Vagina (tissue), 2 donors: ENCODE results near the gene NFKBIZ. TPM values are rescaled to one million over a fixed set of nuclear protein-coding genes. Genes with fewer than 3 reads are reported as not detected.

Source experiments
- DNase-seq, 2 donors: peaks; one replicate each; pipeline ENCODE4 v3.0.0-alpha.2; 2017; ENCODE audit errors: extremely low spot score in 2 of 2
- H3K27ac ChIP-seq: fragments of 200-600 bp; sonication (generic); one replicate; pipeline ENCODE4 v1.5.1; 2019
- H3K27me3 ChIP-seq: fragments of 200-600 bp; sonication (generic); one replicate; pipeline ENCODE4 v1.5.1; 2019
- H3K36me3 ChIP-seq, 2 donors: fragments of 200-600 bp; sonication (generic); one replicate each; pipeline ENCODE4 v1.5.1; 2017 to 2019
- H3K4me1 ChIP-seq: fragments of 200-600 bp; sonication (generic); one replicate; pipeline ENCODE4 v1.5.1; 2019
- H3K4me3 ChIP-seq, 2 donors: fragments of 200-600 bp; sonication (generic); 1 replicate in 1 of 2; 2 replicates in 1 of 2; pipeline ENCODE4 v1.5.1; 2016 to 2019
- H3K9me3 ChIP-seq: fragments of 200-600 bp; sonication (generic); one replicate; pipeline ENCODE4 v1.5.1; 2019
- POLR2A ChIP-seq, 2 donors: fragments of 450-650 bp; IDR thresholded peaks; one replicate each; pipeline ENCODE4 v1.6.1; 2017; ENCODE audit warnings: antibody characterized with exemption in 2 of 2, mild to moderate bottlenecking in 2 of 2, moderate library complexity in 2 of 2
- POLR2AphosphoS5 ChIP-seq, 2 donors: sonication (generic); formaldehyde crosslinking; IDR thresholded peaks; one replicate each; pipeline ENCODE4 v1.9.0; 2017; ENCODE audit warnings: antibody characterized with exemption in 2 of 2, mild to moderate bottlenecking in 2 of 2, low read depth in 1 of 2; ENCODE audit not compliant: insufficient read depth in 1 of 2
- intact Hi-C: fragments of 100-400 bp; cut with DNase I; formaldehyde crosslinking; loops from one replicate; pipeline ENCODE4 v1.15.1; 2023
- total RNA-seq: library from RNA; depleted of rRNA; stranded (reverse); fragments of >200 nt; gene quantifications from one replicate; pipeline ENCODE4 v1.2.3, GENCODE V29; 2016
- TF ChIP-seq, protein P1 (sequence below), 3 experiments: fragments of 450-650 bp in 2 of 3; fragments of 200-600 bp in 1 of 3; sonication (generic) in 1 of 3; IDR thresholded peaks; one replicate each; pipeline ENCODE4 v1.5.1; 2017 to 2019; ENCODE audit warnings: antibody characterized with exemption in 3 of 3, mild to moderate bottlenecking in 2 of 3, moderate library complexity in 2 of 3

Gene NFKBIZ
- total RNA-seq, 1 donor from 2014 or later = 136 TPM

DNA sequence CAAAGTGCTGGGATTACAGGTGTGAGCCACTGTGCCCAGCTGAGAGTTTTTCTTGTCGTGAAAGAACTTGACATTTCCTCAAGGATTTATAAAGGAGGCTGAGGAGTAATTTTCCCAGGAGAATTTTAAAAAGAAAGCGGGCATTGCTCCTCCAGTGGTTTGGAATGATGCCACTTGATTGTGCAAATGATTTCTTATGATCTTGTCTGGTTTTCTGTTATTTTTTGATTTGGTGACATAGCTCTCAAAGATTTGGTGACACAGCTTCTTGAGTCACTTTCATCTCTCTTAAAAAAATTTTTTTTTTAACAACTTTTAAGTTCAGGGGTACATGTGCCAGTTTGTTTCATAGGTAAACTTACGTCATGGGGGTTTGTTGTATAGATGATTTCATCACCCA lies 24.6 kb upstream of the NFKBIZ start:
- Histone ChIP-seq H3K4me3 (no peak overlapping the region), H3K9me3 (no peaks in the 10 kb centered on the region), H3K27ac (no peak overlapping the region), H3K27me3 (no peaks in the 10 kb centered on the region), H3K4me1 (peaks cover 34% of the 10 kb centered on the region), H3K36me3 (peaks cover 0 to 7% of the 10 kb centered on the region in 2 donors)
- intact Hi-C loops = no loop called here
- no peak for DNase-seq
- TF ChIP-seq, protein P1, sequence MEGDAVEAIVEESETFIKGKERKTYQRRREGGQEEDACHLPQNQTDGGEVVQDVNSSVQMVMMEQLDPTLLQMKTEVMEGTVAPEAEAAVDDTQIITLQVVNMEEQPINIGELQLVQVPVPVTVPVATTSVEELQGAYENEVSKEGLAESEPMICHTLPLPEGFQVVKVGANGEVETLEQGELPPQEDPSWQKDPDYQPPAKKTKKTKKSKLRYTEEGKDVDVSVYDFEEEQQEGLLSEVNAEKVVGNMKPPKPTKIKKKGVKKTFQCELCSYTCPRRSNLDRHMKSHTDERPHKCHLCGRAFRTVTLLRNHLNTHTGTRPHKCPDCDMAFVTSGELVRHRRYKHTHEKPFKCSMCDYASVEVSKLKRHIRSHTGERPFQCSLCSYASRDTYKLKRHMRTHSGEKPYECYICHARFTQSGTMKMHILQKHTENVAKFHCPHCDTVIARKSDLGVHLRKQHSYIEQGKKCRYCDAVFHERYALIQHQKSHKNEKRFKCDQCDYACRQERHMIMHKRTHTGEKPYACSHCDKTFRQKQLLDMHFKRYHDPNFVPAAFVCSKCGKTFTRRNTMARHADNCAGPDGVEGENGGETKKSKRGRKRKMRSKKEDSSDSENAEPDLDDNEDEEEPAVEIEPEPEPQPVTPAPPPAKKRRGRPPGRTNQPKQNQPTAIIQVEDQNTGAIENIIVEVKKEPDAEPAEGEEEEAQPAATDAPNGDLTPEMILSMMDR (IDR thresholded peaks at IDR 0.05) = no peak
- no peak for TF ChIP-seq POLR2AphosphoS5 (IDR thresholded peaks at IDR 0.05; ENCODE audit: insufficient read depth in 1 of 2, low read depth in 1 of 2)
- TF ChIP-seq POLR2A (IDR thresholded peaks at IDR 0.05) = no peak

DNA sequence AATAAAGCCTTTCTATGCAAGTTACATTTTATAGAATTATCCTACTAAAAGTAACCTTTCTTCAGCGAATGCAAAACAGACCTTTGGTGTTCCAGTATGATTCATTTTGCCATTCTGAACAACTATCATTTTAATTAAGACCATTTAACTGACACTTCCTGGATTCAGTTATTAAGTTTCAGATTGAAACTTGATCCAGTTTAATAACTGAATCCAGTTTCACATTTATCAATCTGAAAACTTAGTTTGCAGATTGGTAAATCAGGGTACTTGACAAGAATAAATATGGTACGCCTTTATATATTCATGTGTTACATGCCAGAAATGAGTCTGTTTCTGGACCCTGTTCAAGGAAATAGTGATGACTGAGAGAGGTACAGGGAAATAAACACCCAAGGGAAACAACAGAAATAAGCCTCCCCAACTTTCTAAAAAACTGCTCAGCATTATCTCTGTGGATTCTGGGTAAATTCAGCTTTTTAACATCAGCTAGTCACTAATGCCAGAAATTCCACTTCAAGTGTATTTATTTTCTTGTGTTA lies 23.3 kb upstream of the NFKBIZ start:
- peaks cover 0 to 7% of the 10 kb centered on the region in 2 donors for H3K36me3 ChIP-seq
- no peak for DNase-seq
- H3K27ac ChIP-seq = peak overlapping the region; percentile 92
- no peak overlapping the region for H3K4me3 ChIP-seq
- no peaks in the 10 kb centered on the region for H3K27me3 ChIP-seq
- TF ChIP-seq POLR2AphosphoS5 (IDR thresholded peaks at IDR 0.05; ENCODE audit: insufficient read depth in 1 of 2, low read depth in 1 of 2) = peak in 1 of 2 donors; percentile 47
- TF ChIP-seq, protein P1 (IDR thresholded peaks at IDR 0.05) = no peak
- no peak for TF ChIP-seq POLR2A (IDR thresholded peaks at IDR 0.05)
- H3K9me3 ChIP-seq = no peaks in the 10 kb centered on the region
- intact Hi-C loops = loop anchor here (2.0 kb wide), 1 partner anchor 23 kb away; the partner anchor contains the start of gene NFKBIZ
- peaks cover 41% of the 10 kb centered on the region for H3K4me1 ChIP-seq

DNA sequence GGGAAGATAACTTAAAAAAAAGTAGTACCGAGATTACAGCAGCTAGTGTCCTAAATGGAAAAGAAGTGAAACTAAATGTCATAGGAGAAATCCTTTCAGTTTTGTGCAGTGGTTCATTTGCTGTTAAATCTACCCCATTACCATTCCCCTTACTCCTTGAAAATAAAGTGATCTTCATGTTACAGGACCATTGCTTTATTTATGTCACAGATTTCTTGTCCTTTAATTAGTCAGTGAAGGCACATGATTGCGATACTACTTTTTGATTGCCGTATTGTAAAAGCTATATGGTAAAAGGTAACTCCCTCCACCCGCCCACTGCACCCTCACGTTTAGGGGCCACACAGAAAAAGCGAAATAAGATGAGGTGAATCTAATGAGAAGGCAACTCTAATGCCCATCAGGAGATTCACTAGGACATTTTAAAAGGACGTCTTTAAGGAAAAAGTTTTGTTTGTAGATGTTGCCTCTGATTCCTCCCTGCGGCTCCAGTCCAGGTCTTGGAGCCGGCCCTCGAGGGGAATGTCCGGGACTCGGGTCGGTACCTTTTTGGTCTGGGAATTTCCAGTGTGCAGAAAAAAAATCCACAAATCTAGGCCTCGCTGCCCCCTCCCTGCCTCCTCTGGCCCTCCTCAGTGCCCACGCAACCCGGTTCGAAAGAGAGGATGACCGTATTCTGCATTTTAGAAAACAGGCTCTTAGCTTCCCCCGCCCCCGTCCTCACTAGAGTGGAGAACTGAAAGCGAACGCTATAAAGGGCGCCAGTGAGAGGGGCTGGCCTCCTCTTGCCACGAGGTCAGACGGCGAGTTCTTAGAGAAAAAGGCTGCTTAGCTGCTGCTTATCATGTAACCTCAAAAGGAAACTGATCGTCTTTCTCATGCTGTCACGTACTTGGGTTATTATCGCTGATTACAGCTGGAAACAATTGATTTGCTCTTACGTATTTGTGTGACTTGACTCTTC lies 21.8 kb upstream of the NFKBIZ start:
- Histone ChIP-seq H3K27ac (peak overlapping the region; percentile 92), H3K4me3 (peak overlapping the region; percentile 61 to 68), H3K27me3 (no peaks in the 10 kb centered on the region), H3K9me3 (no peaks in the 10 kb centered on the region), H3K4me1 (peaks cover 41% of the 10 kb centered on the region), H3K36me3 (no peaks in the 10 kb centered on the region)
- no peak for DNase-seq
- intact Hi-C loops = loop anchor here (2.0 kb wide), 1 partner anchor 21 kb away; the partner anchor contains the start of gene NFKBIZ
- TF ChIP-seq POLR2A (IDR thresholded peaks at IDR 0.05) (peak in 1 of 2 donors; percentile 51), POLR2AphosphoS5 (IDR thresholded peaks at IDR 0.05; ENCODE audit: insufficient read depth in 1 of 2, low read depth in 1 of 2) (peak in 1 of 2 donors; percentile 67)
- TF ChIP-seq, protein P1 (IDR thresholded peaks at IDR 0.05) = no peak

DNA sequence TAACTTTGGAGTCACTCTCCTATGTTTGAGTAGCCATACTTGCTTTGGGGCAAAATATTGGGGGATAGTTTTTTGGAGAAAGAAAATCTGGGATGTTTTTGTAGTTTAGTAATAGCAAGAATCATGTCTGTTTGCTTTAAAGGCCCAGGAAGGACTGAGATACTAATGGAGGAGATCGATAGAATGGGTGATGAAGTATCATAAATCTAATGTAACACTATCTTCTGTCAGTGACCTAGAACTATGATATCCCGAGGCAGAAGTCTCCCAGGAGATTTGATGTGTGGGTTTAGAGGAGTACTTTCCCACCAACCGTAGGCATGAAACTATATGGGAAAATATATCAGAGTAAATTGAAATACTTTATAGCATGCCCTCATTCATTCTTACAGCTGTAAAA lies 21.0 kb upstream of the NFKBIZ start:
- H3K4me3 ChIP-seq = peak overlapping the region; percentile 61 to 68
- H3K36me3 ChIP-seq = no peaks in the 10 kb centered on the region
- TF ChIP-seq, protein P1 (IDR thresholded peaks at IDR 0.05) = no peak
- TF ChIP-seq POLR2A (IDR thresholded peaks at IDR 0.05) (no peak), POLR2AphosphoS5 (IDR thresholded peaks at IDR 0.05; ENCODE audit: insufficient read depth in 1 of 2, low read depth in 1 of 2) (no peak)
- no peaks in the 10 kb centered on the region for H3K9me3 ChIP-seq
- H3K27ac ChIP-seq = peak overlapping the region; percentile 92
- no peaks in the 10 kb centered on the region for H3K27me3 ChIP-seq
- H3K4me1 ChIP-seq = peaks cover 41% of the 10 kb centered on the region
- intact Hi-C loops = no loop called here
- DNase-seq = no peak
